ENCODE data around the gene FOXL1.

Gene FOXL1

DNA sequence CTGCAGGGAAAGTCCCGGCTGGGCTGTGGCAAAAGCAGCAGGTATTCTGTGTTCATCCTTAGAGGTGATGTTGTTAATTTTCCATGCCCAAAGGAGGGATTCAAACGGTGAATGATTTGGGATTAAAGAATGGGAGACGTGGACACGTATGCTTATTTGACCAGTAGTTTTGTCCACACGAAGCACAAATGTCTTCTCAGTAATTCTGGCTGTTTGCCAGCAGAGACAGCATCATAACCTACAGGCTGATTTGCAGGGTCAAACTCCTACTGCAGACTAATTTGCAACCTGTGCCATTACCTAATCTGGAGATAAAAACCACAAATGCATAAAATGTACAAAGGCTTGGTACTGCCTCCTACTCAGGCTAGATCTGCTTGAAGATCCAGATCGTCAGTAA is 37.5 kb upstream of the FOXL1 start:
- TF ChIP-seq, protein P1, sequence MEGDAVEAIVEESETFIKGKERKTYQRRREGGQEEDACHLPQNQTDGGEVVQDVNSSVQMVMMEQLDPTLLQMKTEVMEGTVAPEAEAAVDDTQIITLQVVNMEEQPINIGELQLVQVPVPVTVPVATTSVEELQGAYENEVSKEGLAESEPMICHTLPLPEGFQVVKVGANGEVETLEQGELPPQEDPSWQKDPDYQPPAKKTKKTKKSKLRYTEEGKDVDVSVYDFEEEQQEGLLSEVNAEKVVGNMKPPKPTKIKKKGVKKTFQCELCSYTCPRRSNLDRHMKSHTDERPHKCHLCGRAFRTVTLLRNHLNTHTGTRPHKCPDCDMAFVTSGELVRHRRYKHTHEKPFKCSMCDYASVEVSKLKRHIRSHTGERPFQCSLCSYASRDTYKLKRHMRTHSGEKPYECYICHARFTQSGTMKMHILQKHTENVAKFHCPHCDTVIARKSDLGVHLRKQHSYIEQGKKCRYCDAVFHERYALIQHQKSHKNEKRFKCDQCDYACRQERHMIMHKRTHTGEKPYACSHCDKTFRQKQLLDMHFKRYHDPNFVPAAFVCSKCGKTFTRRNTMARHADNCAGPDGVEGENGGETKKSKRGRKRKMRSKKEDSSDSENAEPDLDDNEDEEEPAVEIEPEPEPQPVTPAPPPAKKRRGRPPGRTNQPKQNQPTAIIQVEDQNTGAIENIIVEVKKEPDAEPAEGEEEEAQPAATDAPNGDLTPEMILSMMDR (IDR thresholded peaks at IDR 0.05; ENCODE audit: insufficient read depth, missing control alignments): no peak
- no peak for FAIRE-seq
- DNase-seq (ENCODE audit: insufficient read length, low spot score): no peak

DNA sequence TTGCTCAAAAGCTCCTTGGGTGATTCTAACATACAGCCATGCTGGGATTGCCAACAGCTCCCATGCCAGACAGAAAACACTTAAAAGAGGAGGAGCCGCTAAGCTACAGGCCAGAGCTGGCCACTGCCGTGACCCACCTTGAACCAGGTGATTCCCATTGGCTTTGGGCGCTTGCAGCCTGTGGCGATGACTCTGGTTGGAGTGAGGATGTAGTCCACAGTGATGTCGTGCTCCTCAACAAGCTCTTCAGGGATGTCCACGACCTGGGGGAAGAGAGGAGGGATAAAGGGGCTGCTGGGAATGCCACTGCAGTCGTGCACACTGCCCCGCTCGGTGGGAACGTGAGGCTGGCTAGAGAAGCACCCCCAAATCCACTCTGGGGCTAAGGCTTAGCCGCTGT is 36.8 kb upstream of the FOXL1 start:
- TF ChIP-seq, protein P1 (IDR thresholded peaks at IDR 0.05; ENCODE audit: insufficient read depth, missing control alignments): no peak
- DNase-seq (ENCODE audit: insufficient read length, low spot score): no peak
- no peak for FAIRE-seq

DNA sequence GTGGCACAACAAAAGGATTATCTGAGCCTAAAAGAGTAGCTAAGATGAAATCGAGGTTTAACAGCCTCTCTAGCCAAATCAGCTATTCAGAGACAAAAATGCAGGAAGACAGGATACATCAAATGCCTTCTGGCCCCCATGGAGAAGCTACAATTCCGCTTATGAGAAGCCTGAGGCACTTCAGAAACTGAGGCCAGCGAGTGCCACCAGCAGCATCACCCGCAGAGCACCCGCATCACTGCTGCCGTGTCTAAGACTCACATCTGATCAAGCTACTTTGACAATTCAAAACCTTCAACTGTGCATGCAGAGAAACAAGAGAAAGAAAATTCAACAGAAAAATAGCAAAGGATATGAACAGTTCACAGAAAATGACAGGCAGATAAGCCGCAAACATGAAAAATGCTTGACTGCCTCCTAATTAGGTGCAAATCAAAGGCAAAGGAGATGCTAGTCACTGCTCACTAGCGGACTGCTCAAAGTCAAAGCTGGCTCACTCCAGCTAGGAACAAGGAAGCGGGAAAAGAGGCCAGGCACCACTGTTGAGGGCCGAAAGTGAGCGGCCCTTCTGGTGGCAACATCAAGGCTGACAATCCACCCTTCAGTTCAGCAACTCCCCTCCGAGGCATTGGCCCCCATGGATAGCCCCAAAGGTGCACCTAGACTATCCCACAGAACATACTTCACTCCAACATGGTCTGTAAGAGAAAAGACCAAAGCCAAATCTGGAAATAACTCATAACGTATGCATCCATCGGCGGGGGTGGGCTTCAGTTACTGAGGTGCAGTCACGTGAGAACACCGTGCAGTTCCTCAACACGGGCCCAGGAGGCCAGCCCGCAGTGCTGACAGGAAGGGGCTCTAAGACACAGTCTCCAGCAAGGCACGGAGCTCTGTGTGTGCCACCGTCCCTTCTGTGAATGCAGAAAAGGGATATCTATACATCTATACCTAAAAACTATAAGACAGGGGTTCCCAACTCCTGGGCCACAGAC is 35.3 kb upstream of the FOXL1 start:
- FAIRE-seq (no peak), DNase-seq (ENCODE audit: insufficient read length, low spot score) (no peak)
- TF ChIP-seq, protein P1 (IDR thresholded peaks at IDR 0.05; ENCODE audit: insufficient read depth, missing control alignments): no peak

DNA sequence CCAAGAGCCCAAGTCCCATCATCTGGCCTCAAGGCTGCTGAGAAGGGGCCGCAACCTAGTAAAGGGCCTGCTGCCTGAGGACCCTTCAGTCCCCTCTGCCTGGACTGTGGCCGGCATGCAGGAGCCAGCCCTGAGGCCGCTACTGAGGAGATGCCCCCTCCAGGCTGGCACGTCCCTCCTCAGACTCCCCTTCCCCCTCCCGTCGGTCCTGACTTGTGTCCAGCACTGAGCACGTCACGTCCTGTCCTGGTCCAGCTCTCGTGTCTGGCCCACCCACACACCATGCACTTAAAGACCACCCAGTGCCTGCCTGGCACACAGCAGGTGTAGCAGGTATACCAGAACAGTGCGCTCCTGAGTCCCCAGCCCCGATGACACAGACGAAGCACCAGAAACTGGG is 32.9 kb upstream of the FOXL1 start:
- DNase-seq (ENCODE audit: insufficient read length, low spot score): no peak
- no peak for FAIRE-seq
- TF ChIP-seq, protein P1 (IDR thresholded peaks at IDR 0.05; ENCODE audit: insufficient read depth, missing control alignments): no peak

DNA sequence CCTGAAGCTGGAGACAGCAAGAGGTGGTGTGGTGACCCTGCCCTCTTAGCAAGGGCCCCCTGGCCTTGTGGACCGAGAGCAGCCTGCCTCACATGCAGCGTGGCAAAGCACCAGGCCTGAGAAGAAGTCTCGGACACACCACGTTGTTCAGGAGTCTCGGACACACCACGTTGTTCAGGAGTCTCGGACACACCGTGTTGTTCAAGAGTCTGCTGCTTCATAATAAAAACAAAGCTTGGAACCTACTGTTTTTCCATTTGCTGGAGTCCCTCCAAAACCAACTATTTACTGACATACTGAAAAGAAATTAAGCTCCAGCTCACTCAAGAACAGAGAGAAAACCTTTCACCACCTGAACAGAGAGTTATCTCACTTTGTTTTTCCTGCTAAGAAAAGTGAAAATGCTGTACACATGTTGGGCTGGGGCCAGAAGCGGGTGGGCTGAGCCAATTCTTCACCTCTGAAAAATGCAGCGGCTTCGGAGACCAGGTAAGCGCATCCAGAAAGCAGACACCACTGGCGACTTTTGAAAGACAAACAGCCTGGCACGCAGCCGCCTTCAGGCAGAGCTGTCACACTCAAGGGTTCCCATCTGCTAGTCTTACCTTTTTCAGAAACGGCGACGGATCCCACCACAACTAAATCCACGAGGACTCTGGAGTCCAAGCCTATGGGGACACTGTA is 32.3 kb upstream of the FOXL1 start:
- FAIRE-seq (no peak), DNase-seq (ENCODE audit: insufficient read length, low spot score) (no peak)
- TF ChIP-seq, protein P1 (IDR thresholded peaks at IDR 0.05; ENCODE audit: insufficient read depth, missing control alignments): no peak

DNA sequence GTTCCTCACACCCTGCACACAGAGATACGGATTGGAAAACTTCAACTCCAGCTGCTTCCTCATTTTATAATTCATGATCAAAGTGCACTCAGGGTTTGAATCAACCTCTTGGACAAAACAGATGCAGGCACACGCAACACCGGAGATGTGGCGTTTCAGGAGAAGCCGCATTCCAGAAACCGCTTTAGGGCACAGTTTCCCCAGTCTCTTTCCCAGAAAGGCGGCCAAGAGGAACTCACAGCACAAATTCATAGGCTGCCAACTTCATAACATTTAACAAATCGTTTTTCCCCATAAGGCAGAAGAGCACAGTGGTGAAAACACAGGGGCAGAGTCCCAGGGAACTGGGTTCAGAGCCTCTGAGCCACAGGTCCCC is 31.7 kb upstream of the FOXL1 start:
- TF ChIP-seq, protein P1 (IDR thresholded peaks at IDR 0.05; ENCODE audit: insufficient read depth, missing control alignments): no peak
- FAIRE-seq (no peak), DNase-seq (ENCODE audit: insufficient read length, low spot score) (no peak)
